ENCODE results near the gene SEL1L.
"Not testable (repeated sequence)": the region's sequence is repeated elsewhere in the genome, so short reads cannot be mapped to it uniquely, and the experiment has no call there.

Gene SEL1L

DNA sequence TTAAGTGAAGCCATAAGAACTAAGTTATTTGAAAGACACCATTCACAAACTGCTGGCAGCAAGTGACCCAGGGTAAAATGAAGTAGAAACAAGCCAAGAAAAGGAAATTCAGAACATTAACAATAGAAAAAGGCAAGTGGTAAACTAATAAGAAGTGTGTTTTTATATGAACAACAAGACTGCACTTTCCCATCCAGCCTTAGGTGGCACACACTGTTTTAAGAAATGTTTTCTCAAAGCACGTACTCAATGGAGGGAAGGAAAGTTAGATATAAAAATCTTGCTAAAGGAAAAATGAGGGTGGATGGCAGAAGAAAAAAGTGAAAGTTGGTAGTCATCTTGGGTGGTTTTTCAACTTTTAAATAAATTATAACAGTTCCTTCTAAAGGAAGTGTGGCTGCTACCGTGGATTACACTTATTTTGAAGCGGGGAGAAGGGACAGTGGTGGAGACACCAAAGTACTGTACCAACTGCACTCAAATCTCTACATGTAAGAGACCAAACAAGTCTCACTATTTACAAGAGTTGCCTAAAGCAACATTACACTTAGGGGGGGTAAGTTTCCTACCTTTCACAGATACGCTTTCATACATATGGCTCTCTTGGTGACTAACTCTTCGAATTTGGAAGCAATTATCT, 58.8 kb downstream of the SEL1L start:
- no peak for DNase-seq

DNA sequence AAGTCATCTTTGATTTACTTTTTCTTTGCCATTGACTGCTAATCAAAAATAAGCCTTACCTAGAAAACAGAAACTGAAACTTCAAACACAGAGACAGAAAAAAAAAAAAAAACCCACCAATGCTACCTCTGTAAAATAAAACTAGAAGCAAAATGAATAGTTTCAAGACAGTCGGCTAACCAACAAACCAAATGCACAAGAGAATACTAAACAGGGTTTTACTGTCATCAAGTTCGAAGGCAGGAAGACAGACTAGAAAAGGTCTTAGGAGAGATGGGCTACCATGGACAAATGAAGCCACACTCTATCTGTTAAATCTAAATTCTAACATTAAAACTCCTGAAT, 59.5 kb downstream of the SEL1L start:
- no peak for DNase-seq

DNA sequence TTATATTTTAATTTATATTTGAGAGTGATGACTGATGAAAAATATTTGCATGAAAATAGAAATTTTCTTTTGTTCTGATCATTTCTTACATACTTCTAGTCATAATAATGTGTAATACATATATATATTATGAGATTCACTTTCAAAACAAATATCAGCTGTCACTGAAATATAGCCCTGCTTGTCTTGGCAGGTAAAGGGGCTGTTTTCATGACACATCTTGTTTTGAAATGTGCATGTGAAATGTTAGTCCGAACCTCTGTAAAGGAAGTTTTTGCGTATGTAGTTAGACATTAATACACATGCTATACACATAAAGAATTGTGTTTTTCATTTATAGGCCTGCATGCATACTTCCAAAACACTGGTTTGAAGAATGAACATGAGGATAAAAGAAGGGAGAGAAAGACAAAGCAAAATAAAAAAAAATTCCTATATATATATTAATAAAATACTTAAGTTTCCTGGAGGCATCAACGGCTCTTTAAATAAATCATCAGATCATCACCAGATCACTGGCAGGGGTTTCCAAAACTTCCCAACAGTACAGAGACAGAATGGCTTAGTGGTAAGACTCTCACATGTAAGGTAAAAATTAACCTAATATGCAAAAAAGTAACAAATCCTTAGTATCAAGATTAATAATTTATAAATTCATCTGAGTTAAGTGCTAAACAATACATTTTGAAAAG, 60.1 kb downstream of the SEL1L start:
- no peak for DNase-seq

DNA sequence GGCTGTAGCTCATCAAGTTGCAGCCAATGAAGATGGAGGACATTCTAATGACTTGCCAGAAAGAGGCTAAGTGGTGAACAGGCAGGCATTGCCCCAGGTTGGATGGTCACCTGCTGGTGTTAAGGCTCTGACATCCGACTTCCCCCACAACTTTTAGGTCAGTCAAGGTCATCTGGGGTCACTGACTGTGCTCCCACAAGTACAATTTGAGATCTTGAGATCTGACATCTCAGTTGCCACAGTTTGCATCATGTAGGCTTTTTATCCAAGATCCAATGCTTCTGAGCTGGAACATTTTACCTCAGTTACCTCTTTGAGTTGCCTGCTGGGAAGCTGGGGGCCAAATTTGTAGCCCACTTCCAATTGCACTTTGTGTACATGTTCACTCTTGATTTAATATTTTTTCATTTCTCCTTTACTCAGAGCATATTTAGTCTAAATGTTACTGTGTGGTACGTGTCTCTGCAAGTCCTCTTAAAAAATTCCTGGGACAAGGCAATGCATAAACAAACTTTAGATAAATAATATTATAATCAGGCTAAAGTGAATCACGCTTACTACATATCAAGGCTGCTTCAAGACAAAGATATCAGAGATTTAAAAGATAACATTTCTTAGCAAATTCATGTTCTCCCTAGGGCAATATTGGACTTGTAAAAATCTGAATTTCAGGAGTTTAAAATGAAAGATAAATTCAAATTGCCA, 61.4 kb downstream of the SEL1L start:
- DNase-seq: no peak

DNA sequence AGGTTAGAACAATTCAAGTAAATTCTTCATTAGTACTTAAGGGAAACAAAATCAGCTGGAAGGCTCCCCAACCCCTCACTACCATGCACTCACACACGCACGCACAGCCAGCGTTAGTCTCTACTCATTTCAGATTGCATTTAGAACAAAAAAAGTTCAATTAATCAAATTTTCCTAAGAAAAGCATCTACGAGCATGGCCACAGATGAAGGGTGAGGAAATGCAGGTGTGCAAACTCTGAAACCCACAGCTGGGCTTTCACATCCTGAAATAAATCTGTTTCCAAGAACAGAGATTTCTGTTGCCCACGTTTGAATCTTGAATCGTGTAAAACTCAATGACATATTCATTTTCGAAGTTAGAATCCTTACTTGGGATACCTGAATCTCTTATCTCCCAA, 62.6 kb downstream of the SEL1L start:
- DNase-seq: no peak

DNA sequence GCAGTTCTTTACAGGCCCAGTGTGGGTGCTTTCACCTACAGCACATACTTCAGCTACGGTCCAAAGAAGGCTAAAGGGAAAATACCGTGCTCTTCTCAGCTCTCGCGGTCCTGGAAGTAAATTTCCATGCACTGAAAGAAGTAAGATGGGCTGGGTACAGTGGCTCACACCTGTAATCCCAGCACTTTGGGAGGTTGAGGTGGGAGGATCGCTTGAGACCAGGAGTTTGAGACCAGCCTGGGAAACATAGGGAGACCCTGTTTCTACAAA, 63.2 kb downstream of the SEL1L start:
- DNase-seq: not testable (repeated sequence)

DNA sequence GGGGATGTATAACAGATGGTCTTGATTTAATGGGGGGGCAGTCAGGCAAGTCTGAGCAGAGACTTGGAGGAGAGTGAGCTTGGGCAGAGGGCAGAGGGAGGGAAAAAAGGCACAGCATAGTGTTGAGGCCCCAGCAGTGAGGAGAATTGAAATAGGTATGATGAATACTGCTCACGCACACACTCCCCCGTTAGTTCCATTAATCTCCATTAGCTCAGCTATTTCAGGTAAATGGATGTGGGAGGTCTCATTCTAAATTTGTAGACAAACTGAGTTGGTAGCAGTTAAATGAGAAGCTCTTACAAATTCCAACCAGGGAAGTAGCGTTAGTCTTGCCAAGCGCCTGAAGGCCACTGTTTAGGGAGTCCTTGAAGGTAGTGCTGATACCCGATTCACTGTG, 66.8 kb downstream of the SEL1L start:
- DNase-seq: no peak

DNA sequence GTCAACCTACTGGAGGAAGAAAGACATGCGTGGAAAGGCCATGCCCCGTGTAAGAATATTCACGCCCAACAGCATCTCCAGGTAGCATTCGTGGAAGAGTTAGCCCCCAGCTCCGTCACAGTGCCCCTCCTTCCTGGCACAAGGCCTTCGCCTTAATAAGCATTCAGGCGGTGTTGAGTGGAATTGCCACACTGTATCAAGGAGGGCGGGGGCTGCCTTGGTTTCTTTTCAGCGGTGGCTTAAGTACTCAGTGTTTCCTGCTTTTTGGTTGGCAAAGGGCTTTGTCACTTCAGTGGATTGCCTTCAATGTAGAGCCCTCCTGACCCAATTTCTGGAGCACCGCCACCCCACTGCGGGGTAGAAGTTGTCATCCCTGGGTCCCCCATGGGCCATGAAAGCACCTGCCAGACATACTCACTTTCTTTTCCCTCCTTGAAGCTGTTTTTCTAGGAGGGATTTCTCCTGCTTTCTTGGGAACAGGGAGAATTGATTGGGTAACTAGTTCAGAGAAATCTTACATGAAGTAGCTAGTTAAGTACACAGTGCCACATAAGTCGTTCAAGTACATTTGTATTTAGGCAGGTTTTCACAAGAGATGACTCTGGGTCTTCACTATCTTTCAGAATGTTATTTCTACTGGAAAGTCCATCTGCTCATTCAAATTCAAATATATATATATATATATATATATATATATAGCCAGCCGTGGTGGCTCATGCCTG, 68.0 kb downstream of the SEL1L start:
- DNase-seq: no peak

DNA sequence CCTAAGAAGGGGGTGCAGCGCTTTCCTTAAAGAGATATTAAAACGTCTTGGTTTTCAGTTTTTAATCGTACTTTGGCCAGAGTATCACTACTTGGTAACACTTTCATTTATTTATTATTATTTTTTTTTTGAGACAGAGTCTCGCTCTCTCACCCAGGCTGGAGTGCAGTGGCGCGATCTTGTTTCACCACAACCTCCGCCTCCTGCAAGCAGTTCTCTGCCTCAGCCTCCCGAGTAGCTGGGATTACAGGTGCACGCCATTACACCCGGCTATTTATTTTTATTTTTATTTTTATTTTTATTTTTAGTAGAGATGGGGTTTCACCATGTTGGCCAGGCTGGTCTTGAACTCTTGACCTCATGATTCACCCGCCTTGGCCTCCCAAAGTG, 68.7 kb downstream of the SEL1L start:
- DNase-seq: not testable (repeated sequence)

DNA sequence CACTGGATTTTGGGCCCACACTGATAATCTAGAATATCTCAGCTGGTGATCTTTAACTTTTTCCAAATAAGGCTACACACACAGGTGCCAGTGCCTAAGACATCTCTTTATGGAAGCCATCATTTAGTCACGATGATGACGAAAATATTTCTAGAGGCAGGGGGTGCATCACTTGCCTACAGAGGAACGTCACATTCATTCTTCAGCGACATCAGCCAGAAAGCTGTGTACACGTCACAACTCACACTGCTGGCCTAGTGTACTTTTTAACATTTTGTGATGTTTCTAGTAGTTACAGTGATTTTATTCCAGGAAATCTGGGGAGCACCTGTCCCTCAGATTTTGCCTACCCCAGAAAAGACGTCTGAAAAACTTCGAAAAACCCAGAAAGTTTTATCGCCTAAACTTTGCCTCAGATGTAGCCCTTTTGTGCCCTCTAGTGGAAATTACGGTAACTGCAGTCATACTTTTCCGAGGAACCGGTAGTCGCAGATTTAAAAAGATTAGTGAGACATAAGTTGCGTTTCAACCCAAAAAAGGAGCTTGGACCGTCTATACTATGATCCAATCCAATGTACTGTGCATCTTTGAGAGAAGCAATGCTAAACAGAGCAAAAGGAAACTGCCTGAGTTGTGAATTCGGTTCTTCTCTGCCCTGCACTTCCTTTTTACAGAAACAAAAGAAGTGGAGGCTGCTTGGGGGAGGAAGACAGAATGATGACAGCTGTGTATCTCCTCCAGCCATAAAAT, 69.2 kb downstream of the SEL1L start:
- peak in 30 of 58 donors; percentile 4 to 67 (median 25) for DNase-seq

DNA sequence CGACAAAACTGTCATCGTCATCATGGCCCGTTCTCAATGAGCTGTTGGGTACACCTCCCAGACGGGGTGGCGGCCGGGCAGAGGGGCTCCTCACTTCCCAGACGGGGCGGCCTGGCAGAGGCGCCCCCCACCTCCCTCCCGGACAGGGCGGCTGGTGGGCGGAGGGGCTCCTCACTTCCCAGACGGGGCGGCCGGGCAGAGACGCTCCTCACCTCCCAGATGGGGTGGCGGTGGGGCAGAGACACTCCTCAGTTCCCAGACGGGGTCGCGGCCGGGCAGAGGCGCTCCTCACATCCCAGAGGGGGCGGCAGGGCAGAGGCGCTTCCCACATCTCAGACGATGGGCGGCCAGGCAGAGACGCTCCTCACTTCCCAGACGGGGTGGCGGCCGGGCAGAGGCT, 71.3 kb downstream of the SEL1L start:
- not testable (repeated sequence) for DNase-seq

DNA sequence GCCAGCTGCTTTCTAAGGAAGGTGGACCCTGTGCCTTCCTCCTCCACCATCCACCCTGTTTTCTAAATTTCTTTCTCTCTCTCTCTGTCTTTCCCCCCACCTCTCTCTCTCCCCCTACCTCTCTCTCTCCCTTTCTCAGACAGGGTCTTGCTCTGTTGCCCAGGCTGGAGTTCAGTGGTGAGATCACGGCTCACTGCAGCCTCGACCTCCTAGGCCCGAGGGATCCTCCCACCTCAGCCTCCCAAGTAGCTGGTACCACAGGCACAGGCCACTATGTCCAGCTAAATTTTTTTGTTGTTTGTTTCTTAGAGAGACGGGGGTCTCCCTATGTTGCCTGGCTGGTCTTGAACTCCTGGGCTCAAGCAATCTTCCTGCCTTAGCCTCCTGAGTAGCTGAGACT, 73.7 kb downstream of the SEL1L start:
- DNase-seq: no peak

DNA sequence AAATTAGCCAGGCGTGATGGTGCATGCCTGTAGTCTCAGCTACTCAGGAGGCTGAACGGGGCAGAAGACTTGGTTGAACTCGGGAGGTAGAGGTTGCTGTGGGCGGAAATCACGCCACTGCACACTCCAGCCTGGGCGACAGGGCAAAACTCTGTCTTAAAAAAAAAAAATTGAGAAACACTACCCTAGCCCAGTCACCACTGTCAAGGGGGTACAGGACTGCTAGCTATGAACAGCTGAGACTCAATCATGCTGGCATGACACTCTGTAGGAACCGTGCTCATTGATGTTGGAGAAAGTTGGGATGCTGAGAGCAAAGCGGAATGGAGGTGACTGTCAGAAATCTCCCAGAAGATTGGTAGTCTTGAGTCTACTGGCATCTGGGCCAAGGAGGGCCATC, 75.3 kb downstream of the SEL1L start:
- no peak for DNase-seq

DNA sequence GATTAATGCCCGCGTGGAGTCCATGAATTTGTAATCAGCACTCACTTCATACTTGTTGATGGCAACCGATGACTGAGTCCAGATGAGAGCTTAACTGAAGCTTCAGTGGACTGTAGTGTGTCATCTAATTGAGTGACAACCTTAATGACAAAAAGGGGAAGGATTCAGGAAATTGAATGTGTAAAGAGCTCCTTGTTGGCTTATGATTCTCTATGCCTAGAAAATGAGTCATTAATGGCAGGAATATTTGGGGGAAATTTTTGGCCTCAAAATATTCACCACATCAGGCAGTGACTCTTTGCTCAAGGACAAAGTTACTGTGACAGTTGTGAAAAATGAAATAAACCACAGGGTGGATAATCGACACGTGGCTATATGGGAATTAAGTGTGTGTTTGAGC, 78.3 kb downstream of the SEL1L start:
- no peak for DNase-seq

DNA sequence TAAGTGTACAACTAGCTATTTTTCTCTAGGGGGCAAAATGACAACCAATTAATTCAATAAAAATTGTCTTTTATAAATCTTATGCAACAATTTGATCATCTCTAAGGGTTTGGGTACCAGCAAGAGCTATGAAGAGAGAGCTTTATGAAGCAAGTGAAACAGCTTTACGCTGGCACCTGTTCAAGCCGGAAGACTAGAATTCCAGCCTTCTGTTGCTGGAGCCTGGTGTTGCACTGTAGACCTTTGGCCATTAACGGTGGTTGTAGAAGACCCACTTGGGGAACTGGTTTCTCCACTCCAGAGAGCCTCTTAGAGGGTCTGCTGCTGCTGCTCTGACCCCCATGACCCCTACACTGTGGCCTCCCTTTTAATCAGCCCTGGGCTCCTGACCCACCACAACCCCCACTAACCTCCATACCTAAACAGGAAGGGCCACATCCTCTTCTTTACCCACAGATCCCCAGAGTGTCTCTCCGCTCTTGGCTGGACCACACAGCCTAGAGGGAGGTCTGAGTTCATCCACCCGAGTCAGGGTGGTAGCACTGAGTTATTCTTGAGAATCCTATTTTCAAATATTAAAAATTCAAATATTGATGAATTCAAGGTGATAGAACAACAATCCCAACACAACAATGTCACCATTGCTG, 79.0 kb downstream of the SEL1L start:
- no peak for DNase-seq

DNA sequence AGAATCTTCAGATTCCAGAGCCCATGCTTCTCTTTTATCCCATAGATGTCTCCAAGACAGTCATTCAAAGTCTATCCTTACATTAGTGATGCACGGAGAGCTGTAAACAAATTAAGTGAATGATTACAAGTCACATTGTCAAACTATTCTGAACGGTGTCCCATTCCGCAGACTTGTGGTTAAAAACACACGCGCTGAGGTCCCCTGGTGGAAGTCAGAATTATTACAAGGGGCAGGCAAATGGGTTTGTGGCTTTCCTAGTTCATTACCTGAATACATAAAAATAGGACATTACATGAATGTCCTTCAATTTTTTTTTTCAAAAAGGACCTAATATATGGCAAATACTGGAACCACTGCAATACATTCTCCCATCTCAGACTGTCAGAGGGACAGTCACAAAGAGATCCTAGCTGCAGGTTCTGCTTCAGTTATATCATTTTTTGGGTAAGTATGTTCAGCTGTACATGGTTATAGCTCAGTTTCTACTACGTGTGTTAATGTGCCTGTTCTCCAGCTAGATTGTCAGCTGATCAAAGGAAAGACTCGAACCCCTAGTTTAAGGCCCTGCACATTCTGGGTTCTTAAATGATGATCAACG, 80.4 kb downstream of the SEL1L start:
- DNase-seq: peak in 36 of 58 donors; percentile 7 to 71 (median 26)

DNA sequence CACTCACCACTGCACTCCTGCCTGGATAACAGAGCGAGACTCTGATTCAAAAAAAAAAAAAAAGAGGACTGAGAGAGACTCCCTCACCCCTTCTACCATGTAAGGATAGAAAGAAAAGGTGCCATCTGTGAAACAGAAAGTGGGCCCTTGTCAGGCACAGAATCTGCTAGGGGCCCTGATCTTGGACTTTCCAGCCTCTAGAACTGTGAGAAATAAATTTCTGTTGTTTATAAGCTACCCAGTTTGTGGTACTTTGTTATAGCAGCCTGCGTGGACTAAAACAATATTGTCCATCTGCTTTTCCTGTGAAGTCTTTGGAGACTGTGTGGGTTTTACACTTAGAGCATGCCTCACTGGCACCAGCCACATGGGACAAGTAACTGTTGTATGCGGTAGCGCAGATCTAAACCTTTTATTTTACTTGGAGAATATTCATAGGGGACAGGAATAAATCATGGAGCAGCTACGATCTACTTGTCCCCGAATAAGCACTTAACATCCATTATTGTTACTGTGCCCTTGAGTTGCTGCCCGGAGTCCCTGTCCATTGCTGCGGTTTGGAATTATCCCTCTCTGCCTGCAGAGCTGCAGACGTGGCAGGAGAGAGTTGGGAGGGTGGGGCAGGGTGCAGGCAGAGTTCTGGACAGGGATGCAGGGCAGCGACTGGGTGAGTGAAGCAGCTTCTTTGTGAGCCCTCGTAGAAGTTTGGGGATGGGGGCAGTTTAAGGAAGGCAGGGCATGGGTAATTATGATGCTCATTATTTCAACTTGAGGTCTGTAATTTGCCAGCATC, 81.1 kb downstream of the SEL1L start:
- DNase-seq: no peak

DNA sequence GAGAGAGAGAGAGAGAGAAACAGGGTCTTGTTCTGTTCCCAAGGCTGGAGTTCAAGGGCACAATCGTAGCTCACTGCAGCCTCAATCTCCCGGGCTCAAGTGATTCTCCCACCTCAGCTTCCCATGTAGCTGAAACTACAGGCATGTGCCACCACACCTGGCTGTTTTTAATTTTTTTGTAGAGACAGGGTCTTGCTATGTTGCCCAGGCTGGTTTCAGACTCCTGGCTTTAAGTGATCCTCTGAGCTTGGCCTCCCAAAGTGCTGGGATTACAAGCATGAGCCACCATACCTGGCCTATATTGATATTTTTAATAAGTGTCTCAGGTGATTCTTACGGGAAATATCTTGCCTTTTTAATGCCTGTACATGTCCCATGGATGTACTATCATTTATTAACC, 82.7 kb downstream of the SEL1L start:
- DNase-seq: no peak

DNA sequence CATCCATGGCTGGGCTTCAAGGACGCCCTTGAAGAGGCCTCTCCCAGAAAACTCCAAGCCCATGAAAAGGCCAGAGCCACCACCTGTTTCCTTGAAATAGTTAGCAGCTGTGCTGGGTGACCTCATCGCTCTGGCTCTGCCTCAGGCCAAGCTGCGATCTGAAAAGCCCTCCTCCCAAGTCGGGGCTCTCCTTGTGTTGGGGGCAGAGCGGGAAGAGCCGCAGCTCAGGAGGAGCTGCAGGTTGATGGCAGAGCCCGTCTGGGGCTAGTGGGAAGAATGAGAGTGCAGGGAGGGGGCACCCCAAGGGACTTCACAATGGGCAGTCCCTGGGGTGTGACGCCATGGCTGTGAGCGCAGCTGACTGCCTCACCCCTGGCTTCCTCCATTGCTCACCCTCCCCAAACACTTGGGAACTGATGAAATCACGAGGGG, 83.5 kb downstream of the SEL1L start:
- DNase-seq: no peak

DNA sequence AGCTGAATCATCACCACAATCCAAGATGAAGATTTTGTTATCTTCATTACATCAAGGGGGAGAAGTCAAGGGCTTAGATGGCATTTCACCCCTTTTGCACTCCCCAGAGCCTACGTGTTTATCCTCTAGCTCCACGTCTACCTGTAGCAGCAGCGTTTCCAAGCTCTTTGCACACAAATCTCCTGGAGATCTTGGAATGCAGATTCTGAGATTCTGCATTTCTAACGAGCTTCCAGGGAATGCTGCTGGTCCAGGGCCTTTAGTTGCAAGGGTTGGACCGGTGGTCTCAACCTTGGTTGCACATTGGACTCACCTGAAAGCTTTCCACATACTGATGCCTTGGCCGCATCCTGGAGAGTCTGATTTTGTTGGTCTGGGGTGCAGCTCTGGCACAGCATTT, 84.1 kb downstream of the SEL1L start:
- DNase-seq: no peak
